ENCODE results near the gene DTHD1. TPM values are rescaled to one million over a fixed set of nuclear protein-coding genes. Genes with fewer than 3 reads are reported as not detected.

Gene DTHD1
- polyA plus RNA-seq, 1 donor from 2014 or later = not detected

GRCh38 chr4:36332023-36332781, 50.8 kb downstream of the DTHD1 start:
- peak overlapping the region in 2 of 4 donors; percentile 73 to 77 for H3K4me3 Mint-ChIP-seq
- H3K9me3 Mint-ChIP-seq = no peaks in the 10 kb centered on the region
- peaks cover 2% of the 10 kb centered on the region for H3K36me3 Mint-ChIP-seq
- H3K27ac Mint-ChIP-seq = peak overlapping the region in 1 of 3 donors; percentile 82
- peaks cover 18 to 21% (median 21%) of the 10 kb centered on the region in 3 donors for H3K4me1 Mint-ChIP-seq
- H3K27me3 Mint-ChIP-seq = no peaks in the 10 kb centered on the region

GRCh38 chr4:36332782-36333131, 51.3 kb downstream of the DTHD1 start:
- Mint-ChIP-seq H3K36me3 (peaks cover 2% of the 10 kb centered on the region), H3K4me3 (peak overlapping the region in 2 of 4 donors; percentile 64 to 73), H3K27ac (peak overlapping the region in 1 of 3 donors; percentile 82), H3K27me3 (no peaks in the 10 kb centered on the region), H3K4me1 (peaks cover 14 to 21% (median 20%) of the 10 kb centered on the region in 3 donors), H3K9me3 (no peaks in the 10 kb centered on the region)

GRCh38 chr4:36333303-36333877, 52.0 kb downstream of the DTHD1 start:
- Mint-ChIP-seq H3K36me3 (peaks cover 2% of the 10 kb centered on the region), H3K4me1 (peaks cover 15 to 21% (median 19%) of the 10 kb centered on the region in 3 donors), H3K9me3 (no peaks in the 10 kb centered on the region), H3K4me3 (no peak overlapping the region), H3K27me3 (no peaks in the 10 kb centered on the region), H3K27ac (no peak overlapping the region)

GRCh38 chr4:36337665-36338185, 56.3 kb downstream of the DTHD1 start:
- Mint-ChIP-seq H3K27me3 (no peaks in the 10 kb centered on the region), H3K9me3 (no peaks in the 10 kb centered on the region), H3K36me3 (peaks cover 2% of the 10 kb centered on the region), H3K4me1 (peaks cover 9 to 14% (median 13%) of the 10 kb centered on the region in 3 donors), H3K27ac (no peak overlapping the region), H3K4me3 (no peak overlapping the region)

GRCh38 chr4:36338973-36339372, 57.6 kb downstream of the DTHD1 start:
- no peak overlapping the region for H3K4me3 Mint-ChIP-seq
- no peaks in the 10 kb centered on the region for H3K27me3 Mint-ChIP-seq

GRCh38 chr4:36341936-36342335, 60.5 kb downstream of the DTHD1 start:
- no peaks in the 10 kb centered on the region for H3K36me3 Mint-ChIP-seq
- peaks cover 0 to 5% (median 2%) of the 10 kb centered on the region in 3 donors for H3K4me1 Mint-ChIP-seq
- H3K9me3 Mint-ChIP-seq = no peaks in the 10 kb centered on the region

More at GRCh38 chr4:36338973-36339372, 57.6 kb downstream of the DTHD1 start:
- Mint-ChIP-seq H3K36me3 (peaks cover 1% of the 10 kb centered on the region), H3K4me1 (peaks cover 4 to 8% (median 6%) of the 10 kb centered on the region in 3 donors), H3K27ac (no peak overlapping the region), H3K9me3 (no peaks in the 10 kb centered on the region)

GRCh38 chr4:36343501-36344175, 62.2 kb downstream of the DTHD1 start:
- Mint-ChIP-seq H3K36me3 (no peaks in the 10 kb centered on the region), H3K4me3 (no peak overlapping the region), H3K4me1 (peaks cover 5 to 6% (median 6%) of the 10 kb centered on the region in 3 donors), H3K9me3 (no peaks in the 10 kb centered on the region), H3K27ac (no peak overlapping the region), H3K27me3 (peaks cover 1% of the 10 kb centered on the region)

More at GRCh38 chr4:36341936-36342335, 60.5 kb downstream of the DTHD1 start:
- H3K4me3 Mint-ChIP-seq = no peak overlapping the region
- H3K27me3 Mint-ChIP-seq = no peaks in the 10 kb centered on the region
- H3K27ac Mint-ChIP-seq = no peak overlapping the region

GRCh38 chr4:36348403-36348938, 67.1 kb downstream of the DTHD1 start:
- Mint-ChIP-seq H3K9me3 (no peaks in the 10 kb centered on the region), H3K27ac (peak overlapping the region in 2 of 3 donors; percentile 73 to 74), H3K27me3 (peaks cover 3% of the 10 kb centered on the region), H3K36me3 (no peaks in the 10 kb centered on the region), H3K4me1 (peaks cover 13 to 26% (median 25%) of the 10 kb centered on the region in 3 donors), H3K4me3 (peak overlapping the region in 2 of 4 donors; percentile 64 to 74)

GRCh38 chr4:36349938-36350549, 68.6 kb downstream of the DTHD1 start:
- Mint-ChIP-seq H3K27ac (no peak overlapping the region), H3K4me3 (no peak overlapping the region), H3K9me3 (no peaks in the 10 kb centered on the region), H3K36me3 (no peaks in the 10 kb centered on the region), H3K4me1 (peaks cover 13 to 26% (median 25%) of the 10 kb centered on the region in 3 donors), H3K27me3 (peaks cover 3% of the 10 kb centered on the region)

- Mint-ChIP-seq H3K36me3 (no peaks in the 10 kb centered on the region), H3K27ac (peak overlapping the region in 1 of 3 donors; percentile 45), H3K9me3 (no peaks in the 10 kb centered on the region), H3K27me3 (peaks cover 3% of the 10 kb centered on the region), H3K4me1 (peaks cover 13 to 26% (median 25%) of the 10 kb centered on the region in 3 donors), H3K4me3 (peak overlapping the region in 1 of 4 donors; percentile 40)
Measured at GRCh38 chr4:36351082-36351666, 69.8 kb downstream of the DTHD1 start.

- Mint-ChIP-seq H3K4me3 (no peak overlapping the region), H3K36me3 (no peaks in the 10 kb centered on the region), H3K4me1 (peaks cover 4 to 17% (median 15%) of the 10 kb centered on the region in 3 donors), H3K27me3 (peaks cover 1% of the 10 kb centered on the region), H3K27ac (no peak overlapping the region), H3K9me3 (no peaks in the 10 kb centered on the region)
Measured at GRCh38 chr4:36353998-36354397, 72.6 kb downstream of the DTHD1 start.

GRCh38 chr4:36358173-36358572, 76.8 kb downstream of the DTHD1 start:
- H3K36me3 Mint-ChIP-seq = no peaks in the 10 kb centered on the region
- H3K4me1 Mint-ChIP-seq = peaks cover 0 to 4% (median 0%) of the 10 kb centered on the region in 3 donors
- no peaks in the 10 kb centered on the region for H3K9me3 Mint-ChIP-seq
- H3K27me3 Mint-ChIP-seq = peaks cover 1% of the 10 kb centered on the region
- no peak overlapping the region for H3K27ac Mint-ChIP-seq
- no peak overlapping the region for H3K4me3 Mint-ChIP-seq

GRCh38 chr4:36360755-36361154, 79.3 kb downstream of the DTHD1 start:
- Mint-ChIP-seq H3K36me3 (no peaks in the 10 kb centered on the region), H3K4me3 (no peak overlapping the region), H3K4me1 (peaks cover 0 to 4% (median 0%) of the 10 kb centered on the region in 3 donors), H3K27me3 (no peaks in the 10 kb centered on the region), H3K27ac (no peak overlapping the region), H3K9me3 (no peaks in the 10 kb centered on the region)

GRCh38 chr4:36363024-36363423, 81.6 kb downstream of the DTHD1 start:
- H3K27ac Mint-ChIP-seq = no peak overlapping the region
- no peak overlapping the region for H3K4me3 Mint-ChIP-seq
- peaks cover 0 to 4% (median 0%) of the 10 kb centered on the region in 3 donors for H3K4me1 Mint-ChIP-seq
- H3K36me3 Mint-ChIP-seq = no peaks in the 10 kb centered on the region
- H3K27me3 Mint-ChIP-seq = no peaks in the 10 kb centered on the region
- peaks cover 0 to 3% (median 0%) of the 10 kb centered on the region in 3 donors for H3K9me3 Mint-ChIP-seq

Data from IgD-negative memory B cell (primary cell).